Tibial nerve (tissue), 4 donors: ENCODE results near the gene RNF157.

Source experiments
- EP300 ChIP-seq, 2 donors: sonication (generic); formaldehyde crosslinking; IDR thresholded peaks; one replicate each; pipeline ENCODE4 v1.6.1; 2017; ENCODE audit warnings: antibody characterized with exemption in 2 of 2, mild to moderate bottlenecking in 1 of 2
- POLR2A ChIP-seq, 2 donors: fragments of 450-650 bp; IDR thresholded peaks; one replicate each; pipeline ENCODE4 v1.6.1; 2017; ENCODE audit warnings: antibody characterized with exemption in 2 of 2, mild to moderate bottlenecking in 2 of 2, moderate library complexity in 2 of 2
- TF ChIP-seq, protein P1 (sequence below), 5 experiments: fragments of 200-600 bp in 3 of 5; fragments of 450-650 bp in 2 of 5; sonication (generic) in 3 of 5; IDR thresholded peaks; one replicate each; pipeline ENCODE4 v1.5.1; 2016 to 2019; ENCODE audit warnings: antibody characterized with exemption in 5 of 5, mild to moderate bottlenecking in 3 of 5, moderate library complexity in 2 of 5

DNA sequence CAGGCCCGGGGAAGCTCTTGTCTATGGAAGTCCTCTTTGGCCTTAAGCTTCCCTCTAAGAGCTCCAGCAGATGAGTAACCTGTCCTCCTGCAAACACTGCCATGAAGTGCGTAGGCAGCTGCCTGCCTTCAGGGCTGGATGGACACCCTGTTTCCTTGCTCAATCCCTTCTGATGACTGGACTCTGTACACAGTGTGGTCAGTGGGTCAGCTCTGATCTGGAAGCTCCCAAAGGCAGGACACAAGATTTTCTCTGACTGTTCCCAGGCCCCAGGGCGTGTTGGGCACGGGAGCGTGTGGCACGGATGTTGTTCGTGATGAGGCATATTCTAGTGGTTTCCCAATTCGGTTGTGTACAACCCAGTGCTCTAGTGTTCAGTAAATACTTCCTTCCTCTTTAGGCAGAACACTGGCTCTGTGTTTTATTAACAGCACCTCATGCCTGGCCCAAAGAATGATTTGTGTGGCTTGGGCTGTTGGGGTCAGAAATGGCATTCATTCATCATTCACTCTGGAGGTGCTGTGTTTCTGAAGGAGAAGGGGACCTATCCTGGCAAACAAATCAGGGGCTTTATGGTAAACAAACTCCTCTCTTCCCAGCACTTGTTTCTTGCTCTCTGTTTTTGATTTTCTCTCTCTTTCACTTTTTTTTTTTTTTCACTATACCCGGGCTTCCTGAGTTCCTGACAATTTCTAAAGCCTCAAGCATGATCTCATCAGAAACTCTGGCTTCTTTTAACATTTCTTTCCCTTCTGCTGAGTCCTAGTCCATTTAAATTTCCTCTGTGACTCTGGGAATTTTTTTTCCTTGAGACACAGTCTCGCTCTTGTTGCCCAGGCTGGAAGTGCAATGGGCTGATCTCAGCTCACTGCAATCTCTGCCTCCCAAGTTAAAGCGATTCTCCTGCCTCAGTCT is 12.0 kb upstream of the RNF157 start:
- TF ChIP-seq, protein P1, sequence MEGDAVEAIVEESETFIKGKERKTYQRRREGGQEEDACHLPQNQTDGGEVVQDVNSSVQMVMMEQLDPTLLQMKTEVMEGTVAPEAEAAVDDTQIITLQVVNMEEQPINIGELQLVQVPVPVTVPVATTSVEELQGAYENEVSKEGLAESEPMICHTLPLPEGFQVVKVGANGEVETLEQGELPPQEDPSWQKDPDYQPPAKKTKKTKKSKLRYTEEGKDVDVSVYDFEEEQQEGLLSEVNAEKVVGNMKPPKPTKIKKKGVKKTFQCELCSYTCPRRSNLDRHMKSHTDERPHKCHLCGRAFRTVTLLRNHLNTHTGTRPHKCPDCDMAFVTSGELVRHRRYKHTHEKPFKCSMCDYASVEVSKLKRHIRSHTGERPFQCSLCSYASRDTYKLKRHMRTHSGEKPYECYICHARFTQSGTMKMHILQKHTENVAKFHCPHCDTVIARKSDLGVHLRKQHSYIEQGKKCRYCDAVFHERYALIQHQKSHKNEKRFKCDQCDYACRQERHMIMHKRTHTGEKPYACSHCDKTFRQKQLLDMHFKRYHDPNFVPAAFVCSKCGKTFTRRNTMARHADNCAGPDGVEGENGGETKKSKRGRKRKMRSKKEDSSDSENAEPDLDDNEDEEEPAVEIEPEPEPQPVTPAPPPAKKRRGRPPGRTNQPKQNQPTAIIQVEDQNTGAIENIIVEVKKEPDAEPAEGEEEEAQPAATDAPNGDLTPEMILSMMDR (IDR thresholded peaks at IDR 0.05) = no peak
- TF ChIP-seq POLR2A (IDR thresholded peaks at IDR 0.05) (peak; percentile 7 to 32), EP300 (IDR thresholded peaks at IDR 0.05) (peak in 1 of 2 donors; percentile 92)
